PC-3 (cell line): Measurements from ENCODE around the gene AGAP6.
"Not testable (repeated sequence)": the region's sequence is repeated elsewhere in the genome, so short reads cannot be mapped to it uniquely, and the experiment has no call there.

ENCODE experiments used
- EZH2phosphoT487 ChIP-seq: fragments of 300-600 bp; sonication (generic); IDR thresholded peaks from 2 replicates; pipeline ENCODE4 v1.6.1; 2018; ENCODE audit warnings: mild to moderate bottlenecking, antibody characterized with exemption, low read length, borderline replicate concordance
- TF ChIP-seq, protein P1 (sequence below): fragments of 300-600 bp; sonication (generic); conservative IDR thresholded peaks from 2 replicates; pipeline ENCODE4 v1.5.1; 2017; ENCODE audit warnings: antibody characterized with exemption, low read depth, mild to moderate bottlenecking, low read length

DNA sequence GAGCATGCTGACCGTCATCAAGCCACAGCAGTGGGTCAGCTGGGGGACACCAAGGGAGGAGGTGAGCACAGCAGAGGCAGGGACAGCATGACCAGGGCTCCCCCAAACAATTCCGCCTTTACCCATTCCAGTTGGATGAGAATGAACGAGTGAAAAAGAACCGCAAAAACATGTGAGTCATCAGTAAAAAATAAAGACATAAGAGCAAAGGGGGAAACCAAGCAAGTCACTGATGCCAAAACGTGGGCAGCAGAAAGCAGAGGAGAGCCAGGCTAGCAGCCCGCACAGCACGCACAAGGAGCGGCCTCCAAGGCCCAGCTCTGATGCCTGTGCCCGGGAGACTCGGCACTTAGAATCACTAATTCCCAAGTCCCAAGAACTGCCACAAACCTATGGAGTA lies 71.7 kb downstream of the AGAP6 start:
- TF ChIP-seq, protein P1, sequence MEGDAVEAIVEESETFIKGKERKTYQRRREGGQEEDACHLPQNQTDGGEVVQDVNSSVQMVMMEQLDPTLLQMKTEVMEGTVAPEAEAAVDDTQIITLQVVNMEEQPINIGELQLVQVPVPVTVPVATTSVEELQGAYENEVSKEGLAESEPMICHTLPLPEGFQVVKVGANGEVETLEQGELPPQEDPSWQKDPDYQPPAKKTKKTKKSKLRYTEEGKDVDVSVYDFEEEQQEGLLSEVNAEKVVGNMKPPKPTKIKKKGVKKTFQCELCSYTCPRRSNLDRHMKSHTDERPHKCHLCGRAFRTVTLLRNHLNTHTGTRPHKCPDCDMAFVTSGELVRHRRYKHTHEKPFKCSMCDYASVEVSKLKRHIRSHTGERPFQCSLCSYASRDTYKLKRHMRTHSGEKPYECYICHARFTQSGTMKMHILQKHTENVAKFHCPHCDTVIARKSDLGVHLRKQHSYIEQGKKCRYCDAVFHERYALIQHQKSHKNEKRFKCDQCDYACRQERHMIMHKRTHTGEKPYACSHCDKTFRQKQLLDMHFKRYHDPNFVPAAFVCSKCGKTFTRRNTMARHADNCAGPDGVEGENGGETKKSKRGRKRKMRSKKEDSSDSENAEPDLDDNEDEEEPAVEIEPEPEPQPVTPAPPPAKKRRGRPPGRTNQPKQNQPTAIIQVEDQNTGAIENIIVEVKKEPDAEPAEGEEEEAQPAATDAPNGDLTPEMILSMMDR = not testable (repeated sequence)
- TF ChIP-seq EZH2phosphoT487 = not testable (repeated sequence)
